COLO668 (cell line): Measurements from ENCODE around the gene BSDC1.
"Not testable (repeated sequence)": the region's sequence is repeated elsewhere in the genome, so short reads cannot be mapped to it uniquely, and the experiment has no call there.

Experiments used
- DNase-seq: peaks from one replicate; lab custom pipeline; 2025; ENCODE audit not compliant: unreplicated experiment; lab: John Stamatoyannopoulos, UW

Gene BSDC1

GRCh38 chr1:32394141-32394889 is at the start of gene BSDC1:
BSDC1 (minus strand) TSS chr1:32394441; CDS start chr1:32394414, 27 bp downstream.
- DNase-seq: peak; percentile 100

- not testable (repeated sequence) for DNase-seq
Observed at GRCh38 chr1:32441467-32441866, 47.2 kb upstream of the BSDC1 start.

DNA sequence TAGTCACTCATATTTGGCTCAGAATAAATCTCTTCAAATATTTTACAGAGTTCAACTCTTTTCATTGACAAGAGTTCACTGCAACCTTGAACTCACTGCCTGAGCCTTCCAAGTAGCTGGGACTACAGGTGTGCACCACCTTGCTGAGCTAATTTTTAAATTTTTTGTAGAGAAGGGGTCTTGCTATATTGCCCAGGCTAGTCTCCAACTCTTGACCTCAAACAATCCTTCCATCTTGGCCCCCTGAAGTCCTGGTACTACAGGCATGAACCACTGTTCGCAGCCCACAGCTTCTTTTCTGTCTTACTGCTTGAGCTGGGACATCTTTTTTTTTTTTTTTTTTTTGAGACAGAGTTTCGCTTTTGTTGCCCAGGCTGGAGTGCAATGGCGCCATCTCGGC is 44.5 kb upstream of the BSDC1 start:
- DNase-seq: not testable (repeated sequence)

- no peak for DNase-seq
Observed at GRCh38 chr1:32438136-32438535, 43.9 kb upstream of the BSDC1 start.

GRCh38 chr1:32431736-32432400 is 37.6 kb upstream of the BSDC1 start:
- DNase-seq: no peak

GRCh38 chr1:32427264-32427963 is 33.2 kb upstream of the BSDC1 start:
- no peak for DNase-seq

GRCh38 chr1:32426489-32427255 is 32.4 kb upstream of the BSDC1 start:
- DNase-seq: no peak

DNA sequence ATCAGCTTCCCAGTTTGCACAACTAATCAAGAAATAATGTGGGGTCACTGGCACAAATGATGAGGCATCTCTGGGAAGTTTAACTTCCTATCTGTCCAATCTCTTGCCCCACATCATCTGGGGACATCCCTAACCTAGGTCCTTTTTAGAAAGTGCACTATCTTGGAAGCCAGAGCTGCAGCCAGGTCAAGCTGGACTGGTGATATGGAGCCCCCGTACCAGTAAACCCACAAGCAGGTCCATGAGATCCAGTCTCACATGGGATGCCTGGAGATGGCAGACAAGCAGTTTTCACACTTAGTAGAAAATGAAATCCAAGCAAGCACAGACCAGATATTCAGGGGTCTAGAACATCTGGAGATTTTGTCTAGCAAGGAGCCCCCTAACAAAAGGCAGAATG is 27.5 kb upstream of the BSDC1 start:
- no peak for DNase-seq

DNA sequence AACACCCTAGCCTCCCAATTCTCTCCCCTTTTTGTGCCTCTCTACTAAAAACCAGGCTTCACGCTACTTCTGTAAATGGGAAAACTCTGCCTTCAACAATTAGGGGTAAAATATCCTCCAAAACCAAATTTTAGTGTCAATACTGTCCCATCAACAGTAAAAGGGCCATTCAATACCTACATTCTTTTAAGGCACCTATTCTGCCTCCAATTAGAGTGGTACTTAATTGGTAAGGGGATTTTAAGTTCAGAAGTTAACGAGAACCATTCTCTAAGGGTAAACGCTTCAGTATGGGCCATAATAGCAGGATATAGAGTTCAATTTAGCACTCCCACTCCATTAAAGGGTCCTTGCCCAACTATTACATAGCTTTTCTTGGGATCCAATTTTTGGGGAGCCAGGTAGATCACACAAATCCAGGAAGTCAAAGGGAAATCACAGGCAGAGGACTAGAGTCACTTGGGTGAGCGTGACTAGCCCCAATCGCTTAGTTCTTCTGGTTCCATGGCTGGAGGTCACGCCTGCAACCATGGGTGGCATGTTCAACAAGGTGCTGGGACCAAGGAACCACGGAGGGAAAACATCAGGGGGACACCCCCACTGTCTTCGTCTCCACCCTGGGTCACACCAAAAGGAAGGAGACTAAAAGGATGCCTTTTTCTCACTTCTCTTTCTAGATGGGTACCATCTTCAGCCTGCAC is 20.1 kb upstream of the BSDC1 start:
- no peak for DNase-seq

- DNase-seq: peak; percentile 77
Observed at GRCh38 chr1:32413507-32414185, 19.4 kb upstream of the BSDC1 start.

DNA sequence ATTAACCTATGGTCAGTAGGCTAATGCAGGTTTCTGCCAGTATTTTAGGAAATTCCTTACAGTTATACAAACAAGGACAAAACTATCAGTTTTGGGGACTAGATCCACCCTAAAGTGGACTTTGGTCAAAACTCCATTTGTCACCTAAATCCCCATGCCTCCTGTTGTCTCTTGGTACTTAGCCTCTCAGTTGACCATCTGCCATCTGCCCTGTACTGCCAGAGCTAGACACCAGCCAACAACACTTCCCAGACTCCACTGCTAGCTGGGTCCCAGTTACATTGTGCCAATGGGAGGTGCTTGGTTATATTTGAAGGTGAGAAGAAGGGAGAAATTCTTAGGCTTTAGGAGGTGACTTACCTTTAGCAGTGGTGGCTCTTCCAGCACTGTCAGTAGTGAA is 17.0 kb upstream of the BSDC1 start:
- DNase-seq: no peak

- peak; percentile 80 for DNase-seq
Observed at GRCh38 chr1:32406629-32407111, 12.4 kb upstream of the BSDC1 start.

DNA sequence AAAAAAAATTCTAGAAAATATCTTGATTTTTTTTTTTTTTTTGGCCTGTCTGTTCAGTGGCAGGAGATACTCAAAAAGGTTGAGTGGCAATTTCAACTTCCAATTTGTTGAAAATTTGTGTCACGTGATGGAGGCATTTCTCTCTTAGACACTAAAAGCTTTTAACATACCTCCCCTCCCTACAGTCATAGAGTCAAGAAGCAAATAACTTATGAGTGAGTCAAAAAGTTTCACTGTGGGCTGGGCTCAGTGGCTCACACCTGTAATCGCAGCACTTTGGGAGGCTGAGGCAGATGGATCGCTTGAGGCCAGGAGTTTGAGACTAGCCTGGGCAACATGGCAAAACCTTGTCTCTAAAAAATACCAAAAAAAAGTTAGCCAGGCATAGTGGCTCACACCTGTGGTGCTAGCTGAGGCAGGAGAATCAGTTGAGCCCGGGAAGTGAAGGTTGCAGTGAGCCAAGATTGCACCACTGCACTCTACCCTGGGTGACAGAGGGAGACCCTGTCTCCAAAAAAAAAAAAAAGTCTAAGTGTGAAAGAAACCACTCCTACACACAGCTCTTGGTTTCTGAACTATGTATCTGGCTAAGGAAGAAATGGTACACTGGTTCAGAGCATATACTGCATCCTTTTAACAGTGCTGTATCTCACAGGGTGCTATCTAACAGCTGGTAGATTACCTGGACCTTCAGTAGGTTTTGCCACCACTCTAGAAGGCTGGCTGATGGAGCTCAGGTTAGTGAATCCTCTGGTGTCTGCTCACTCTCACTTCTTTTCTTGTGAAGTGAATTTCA is 11.6 kb upstream of the BSDC1 start:
- DNase-seq: no peak

DNA sequence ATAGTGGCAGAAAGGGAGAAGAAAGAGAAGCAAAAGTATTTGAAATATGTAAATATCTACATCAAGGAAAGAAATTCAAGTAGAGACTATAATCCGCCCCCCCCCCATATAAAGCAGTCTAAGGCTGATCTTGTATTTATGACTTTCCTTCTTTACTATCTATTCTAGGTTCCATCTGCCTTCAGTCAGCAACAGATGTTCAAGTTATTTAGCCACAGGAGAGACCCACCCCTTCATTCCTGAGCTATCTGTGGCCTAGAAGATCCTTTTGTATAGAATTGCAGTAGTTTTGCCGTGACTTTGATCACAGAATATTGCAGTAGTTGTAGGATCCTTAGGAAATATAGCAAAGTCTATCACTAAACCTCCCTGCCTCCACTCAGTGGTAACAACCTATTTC is 10.7 kb upstream of the BSDC1 start:
- no peak for DNase-seq

DNA sequence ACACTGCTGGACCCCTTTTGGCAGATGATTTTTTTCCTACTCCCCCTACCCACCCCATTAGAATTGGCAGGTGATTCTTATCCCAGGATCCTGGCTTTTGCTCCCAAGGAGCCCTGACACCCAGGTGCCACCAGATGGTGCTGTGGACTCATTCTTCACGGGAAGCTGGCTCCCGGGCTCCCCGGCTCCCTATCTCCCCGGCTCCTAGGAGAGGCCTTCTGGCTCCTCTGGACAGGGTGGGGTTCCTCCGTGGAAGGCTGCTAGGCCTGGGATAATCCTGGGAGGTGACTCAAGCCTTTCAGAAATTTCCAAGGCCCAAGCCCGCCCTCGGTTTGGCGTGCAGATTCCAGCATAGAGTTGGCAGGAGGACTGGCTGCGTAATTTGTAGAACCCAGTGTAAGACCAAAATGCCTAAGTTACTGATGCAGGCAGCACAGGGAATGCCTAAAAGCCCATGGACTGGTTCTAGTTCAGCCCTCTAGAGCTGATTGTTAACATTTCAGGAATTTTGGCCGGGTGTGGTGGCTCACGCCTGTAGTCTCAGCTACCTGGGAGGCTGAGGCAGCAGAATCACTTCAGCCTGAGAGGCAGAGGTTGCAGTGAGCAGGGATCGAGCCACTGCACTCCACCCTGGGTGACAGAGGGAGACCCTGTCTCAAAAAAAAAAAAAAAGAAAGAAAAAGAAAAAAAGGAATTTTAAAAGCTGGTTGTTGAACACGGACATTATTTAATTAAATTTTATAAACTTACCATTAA is 6.8 kb upstream of the BSDC1 start:
- peak; percentile 93 for DNase-seq

- DNase-seq: no peak
Observed at GRCh38 chr1:32399843-32400242, 5.6 kb upstream of the BSDC1 start.

DNA sequence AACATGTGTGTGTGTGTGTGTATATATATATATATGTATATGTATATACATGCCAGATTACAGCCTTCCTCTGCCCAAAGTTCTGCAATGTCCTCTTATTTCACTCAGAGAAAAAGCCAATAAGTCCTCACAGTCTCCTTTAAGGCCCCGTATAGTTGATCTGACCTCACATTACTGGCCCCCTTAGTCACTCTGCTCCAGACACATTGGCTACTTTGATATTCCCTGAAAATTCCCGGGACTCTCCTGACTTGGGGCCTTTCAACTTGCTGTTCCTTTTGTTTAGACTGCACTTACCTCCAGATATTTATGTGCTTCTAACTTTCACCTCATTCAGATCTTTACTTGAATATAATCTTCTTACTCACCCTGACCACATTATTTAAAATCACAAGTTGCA is 4.2 kb upstream of the BSDC1 start:
- DNase-seq: no peak

DNA sequence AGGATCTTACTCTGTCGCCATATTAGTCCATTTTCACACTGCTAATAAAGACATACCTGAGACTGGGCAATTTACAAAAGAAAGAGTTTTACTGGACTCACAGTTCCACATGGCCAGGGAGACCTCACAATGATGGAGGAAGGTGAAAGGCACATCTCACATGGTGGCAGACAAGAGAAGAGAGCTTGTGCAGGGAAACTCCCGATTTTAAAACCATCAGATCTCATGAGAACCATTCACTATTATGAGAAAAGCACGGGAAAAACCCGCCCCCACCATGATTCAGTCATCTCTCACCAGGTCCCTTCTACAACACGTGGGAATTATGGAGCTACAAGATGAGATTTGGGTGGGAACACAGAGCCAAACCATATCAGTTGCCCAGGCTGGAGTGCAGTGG is 2.3 kb upstream of the BSDC1 start:
- not testable (repeated sequence) for DNase-seq
